Stimulated activated CD4-positive, alpha-beta T cell treated with anti-CD3 and anti-CD28 coated beads, Interleukin-15, amount 100 ng/mL, for 48 hours (primary cell): ENCODE data around the gene CAV2.

ENCODE experiments used
- DNase-seq, 2 donors: peaks; one replicate each; pipeline ENCODE4 v3.0.0-alpha.2; 2020; ENCODE audit warnings: low read depth in 2 of 2

Gene CAV2

DNA sequence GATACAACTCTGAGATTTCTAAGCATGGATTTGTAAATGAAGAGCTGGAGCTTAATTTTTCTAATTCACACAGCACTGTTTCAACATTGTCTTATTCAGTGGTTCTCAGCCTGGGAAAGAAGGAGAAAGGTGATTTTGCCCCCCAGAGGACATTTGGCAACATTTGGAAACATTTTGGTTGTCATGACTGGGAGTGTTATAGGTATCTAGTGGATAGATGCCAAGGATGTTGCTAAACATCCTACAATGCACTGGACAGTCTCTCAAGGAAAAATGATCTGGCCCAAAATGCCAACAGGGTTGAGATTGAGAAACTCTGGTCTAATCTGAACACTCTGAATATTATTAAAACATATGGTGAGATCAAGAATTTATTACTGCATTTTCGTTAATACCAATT lies 3.8 kb upstream of the CAV2 start:
- no peak for DNase-seq

DNA sequence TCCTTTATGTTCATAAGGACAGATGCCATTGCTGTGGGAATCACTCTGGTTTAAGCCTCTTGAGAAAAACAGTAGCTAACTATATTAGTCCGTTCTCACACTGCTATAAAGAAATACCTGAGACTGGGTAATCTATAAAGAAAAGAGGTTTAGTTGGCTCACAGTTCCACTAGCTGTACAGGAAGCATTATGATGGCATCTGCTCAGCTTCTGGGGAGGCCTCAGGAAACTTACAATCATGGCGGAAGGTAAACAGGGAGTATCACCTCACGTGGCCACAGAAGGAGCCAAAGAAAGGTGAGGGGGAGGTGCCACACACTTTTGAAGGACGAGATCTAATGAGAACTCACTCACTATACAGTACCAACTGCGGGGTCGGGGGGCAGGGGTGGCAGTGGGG lies 2.9 kb upstream of the CAV2 start:
- no peak for DNase-seq

DNA sequence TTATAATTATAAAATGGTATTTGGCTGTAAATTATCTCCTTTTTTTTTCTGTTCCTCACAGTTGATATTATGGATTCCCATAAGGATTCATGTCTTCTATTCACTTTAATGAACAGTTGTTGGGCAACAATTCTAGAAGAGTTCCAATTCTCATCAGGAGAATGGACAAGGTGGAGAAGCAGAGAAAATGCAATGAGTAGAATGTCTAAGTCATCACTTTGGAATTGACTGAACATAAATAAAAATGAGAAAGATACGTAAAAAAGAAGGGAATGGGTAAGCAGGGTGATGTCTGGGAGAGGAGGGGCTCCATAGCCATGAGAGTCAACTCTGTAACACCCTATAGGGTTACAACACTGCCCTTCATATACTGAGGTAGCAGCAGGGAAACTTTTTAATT lies 1.8 kb upstream of the CAV2 start:
- DNase-seq, result no peak

DNA sequence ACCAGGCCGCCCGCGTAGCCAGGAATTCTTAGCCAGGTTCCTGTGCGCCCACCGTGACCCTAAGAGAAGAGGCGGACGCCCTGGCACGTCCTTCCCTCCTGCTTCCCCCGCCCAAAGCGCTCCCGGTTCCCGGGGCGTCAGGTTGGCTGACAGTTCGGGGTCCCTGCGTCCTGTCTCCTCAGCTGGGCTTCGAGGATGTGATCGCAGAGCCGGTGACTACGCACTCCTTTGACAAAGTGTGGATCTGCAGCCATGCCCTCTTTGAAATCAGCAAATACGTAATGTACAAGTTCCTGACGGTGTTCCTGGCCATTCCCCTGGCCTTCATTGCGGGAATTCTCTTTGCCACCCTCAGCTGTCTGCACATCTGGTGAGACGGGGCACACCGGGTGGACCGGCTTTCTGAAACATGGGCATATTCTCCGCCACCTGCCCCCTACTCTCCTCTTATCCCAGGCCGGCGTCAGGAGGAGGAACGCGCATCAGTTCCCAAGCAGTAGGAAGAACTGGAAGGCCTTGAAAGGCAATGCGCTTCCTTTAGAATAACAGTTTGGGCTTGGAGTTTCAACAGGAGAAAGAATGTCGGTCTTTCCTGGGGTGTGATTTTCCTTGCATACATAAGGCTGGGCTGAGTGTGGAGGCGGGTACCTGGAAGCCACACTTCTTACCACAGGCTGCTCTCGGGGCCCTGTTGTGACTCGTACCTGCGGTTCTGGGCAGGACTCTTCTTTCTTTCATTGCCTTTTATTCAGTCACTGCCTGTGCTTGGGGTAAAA lies 728 bp downstream of the CAV2 start:
- peak; percentile 44 to 46 for DNase-seq

DNA sequence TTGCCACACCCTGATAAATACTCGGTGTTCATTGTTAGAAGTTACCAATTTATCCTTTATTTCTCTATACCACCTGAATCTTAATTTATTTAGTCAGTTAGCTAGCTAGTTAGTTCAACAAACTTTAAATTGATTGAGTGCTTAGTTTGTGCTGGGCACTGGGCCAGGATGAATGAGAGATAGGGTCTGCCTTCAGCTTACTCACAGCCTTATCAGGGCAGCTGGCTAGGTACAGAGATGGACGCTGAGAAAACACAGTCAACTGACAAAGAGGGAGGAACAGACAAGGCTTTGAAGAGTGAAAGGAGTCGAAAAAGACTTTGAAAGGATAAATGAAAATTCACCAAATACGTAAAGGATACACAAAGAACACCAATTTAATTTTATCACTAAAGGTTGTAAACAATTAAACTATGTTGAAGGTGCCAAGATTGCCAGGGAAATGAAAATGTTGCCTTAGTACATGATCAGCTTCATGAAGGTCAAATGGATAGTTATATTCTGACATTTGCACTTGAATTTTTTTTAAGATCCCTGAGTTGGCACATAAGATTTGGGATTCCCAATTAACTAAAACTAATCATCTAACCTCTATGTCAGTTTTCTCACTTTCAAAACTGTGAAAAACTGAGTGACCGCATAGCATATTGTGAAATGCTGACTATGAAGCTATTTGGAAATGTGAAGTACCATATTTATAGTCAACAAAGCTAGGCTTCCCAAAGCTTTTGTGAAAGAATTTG lies 2.1 kb downstream of the CAV2 start:
- DNase-seq, result no peak

DNA sequence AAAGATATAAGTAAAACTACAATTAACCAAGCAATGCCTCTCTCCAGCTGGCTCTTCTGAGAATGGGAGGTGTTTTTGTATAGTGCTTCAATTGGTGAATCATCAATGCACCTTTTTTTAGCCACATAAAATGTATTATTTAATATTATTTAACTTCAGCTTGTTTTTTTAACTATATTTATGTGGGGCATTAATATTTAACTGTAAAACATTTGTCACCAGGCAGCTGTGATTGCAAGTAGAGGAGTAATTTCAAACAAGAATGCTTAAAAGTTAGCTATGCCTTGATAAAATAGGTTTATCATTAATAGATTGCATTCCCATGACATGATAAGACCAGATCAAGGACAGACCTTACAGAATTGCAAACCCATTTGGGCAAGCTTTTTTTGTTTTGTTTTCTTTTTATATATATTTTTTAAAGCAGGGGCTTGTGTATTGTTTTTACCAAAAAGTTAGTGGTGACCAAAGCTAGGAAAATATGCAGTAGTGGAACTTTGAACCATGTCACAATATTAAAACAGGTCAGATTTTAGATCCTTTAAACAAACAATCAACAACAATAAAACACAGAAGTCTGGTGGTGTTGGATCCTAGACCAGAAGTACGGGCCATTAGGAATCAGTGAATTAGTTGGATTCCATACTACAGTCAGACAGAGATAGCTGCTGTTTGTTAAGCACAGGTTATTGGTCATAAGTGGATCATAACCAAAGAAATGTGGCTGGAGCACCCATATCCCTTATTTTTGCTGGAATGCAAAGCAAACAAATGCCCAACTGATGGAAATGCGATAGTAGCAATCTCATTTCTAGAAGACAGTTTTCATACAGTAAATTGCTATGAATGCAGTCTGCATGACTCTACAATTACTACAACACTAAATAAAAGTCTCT lies 2.9 kb downstream of the CAV2 start:
- no peak for DNase-seq

DNA sequence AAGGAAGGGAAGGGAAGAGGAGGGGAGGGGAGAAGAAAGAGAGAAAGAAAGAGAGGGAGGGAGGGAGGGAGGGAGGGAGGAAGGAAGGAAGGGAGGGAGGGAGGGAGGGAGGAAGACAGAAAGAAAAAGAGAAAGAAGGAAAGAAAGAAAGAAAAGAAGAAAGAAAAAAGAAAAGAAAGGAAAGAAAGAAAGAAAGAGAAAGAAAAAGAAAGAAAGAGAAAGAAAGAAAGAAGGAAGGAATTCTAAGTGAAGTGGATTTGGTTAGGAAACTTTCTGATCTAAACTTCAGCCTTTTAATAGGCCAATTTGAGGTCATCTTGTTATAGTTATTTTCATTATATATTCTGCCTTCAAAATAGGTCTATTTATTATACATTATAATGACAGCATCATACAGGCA lies 4.3 kb downstream of the CAV2 start:
- DNase-seq, result no peak

DNA sequence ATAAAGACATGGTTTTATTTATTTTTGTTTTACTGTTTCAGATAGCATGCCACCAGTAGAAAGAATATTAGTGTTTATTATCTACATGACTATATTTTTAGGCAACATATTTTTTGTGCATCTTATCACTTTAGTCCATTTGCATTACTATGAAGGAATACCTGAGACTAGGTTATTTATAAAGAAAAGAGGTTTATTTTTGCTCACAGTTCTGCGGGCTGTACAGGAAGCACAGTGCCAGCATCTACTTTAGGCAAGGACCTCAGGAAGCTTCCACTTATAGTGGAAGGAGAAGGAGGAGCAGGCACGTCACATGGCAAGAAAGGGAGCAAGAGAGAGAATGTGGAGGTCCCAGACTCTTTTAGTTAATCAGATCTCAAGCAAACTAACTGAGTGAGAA lies 5.7 kb downstream of the CAV2 start:
- DNase-seq, result no peak

DNA sequence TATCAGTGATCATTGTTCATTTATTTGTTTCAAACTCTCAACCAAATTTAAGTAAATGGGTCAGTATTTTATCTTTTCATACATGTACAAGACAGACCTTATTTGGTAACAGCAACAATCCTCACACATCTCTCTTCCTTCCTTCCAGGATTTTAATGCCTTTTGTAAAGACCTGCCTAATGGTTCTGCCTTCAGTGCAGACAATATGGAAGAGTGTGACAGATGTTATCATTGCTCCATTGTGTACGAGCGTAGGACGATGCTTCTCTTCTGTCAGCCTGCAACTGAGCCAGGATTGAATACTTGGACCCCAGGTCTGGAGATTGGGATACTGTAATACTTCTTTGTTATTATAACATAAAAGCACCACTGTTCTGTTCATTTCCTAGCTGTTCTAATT lies 6.3 kb downstream of the CAV2 start:
- no peak for DNase-seq

DNA sequence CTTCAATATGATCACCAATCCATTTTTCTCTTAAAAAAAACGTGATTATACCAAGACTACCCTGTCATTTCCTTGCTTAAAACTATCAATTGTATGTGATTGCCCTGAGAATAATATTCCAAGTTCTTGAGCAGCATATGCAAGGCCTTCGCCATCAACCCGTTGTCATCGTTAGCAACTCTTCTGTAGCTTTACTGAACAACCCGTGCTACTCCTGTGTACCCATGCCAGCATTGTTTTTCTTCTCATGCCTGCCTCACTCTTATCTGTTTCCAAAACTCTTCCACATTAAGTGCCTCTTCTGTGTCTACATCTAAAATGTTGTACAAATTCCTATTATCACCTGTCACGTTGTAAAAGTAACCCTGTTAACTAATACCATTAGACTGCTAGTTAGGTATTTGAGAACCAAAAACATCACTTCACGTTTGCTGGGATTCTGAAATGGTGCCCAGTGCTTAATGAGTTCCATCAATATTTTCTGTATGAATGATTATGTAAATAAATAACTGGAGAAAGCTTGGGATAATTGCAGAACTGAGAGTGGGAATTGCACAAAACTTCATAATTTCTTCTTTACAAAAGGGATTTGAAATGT lies 10.5 kb downstream of the CAV2 start:
- no peak for DNase-seq

DNA sequence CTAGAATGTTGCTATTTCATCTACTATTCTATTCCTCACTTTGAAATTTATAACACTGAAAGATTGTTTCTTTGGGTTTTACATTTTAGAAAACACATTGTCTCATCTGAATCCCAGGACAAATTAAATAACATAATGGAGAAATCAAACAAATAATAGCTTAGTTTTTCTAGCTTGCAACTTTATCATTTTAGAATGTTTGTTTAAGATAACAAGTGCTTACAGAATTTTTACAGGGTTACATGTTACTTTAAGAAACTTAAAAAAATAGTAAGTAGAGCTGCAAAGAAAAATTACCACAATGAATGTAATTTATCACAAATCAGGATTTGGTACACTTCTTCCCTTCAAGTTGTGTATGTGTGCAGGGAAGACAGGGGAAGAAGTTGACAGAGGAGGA lies 11.3 kb downstream of the CAV2 start:
- no peak for DNase-seq

DNA sequence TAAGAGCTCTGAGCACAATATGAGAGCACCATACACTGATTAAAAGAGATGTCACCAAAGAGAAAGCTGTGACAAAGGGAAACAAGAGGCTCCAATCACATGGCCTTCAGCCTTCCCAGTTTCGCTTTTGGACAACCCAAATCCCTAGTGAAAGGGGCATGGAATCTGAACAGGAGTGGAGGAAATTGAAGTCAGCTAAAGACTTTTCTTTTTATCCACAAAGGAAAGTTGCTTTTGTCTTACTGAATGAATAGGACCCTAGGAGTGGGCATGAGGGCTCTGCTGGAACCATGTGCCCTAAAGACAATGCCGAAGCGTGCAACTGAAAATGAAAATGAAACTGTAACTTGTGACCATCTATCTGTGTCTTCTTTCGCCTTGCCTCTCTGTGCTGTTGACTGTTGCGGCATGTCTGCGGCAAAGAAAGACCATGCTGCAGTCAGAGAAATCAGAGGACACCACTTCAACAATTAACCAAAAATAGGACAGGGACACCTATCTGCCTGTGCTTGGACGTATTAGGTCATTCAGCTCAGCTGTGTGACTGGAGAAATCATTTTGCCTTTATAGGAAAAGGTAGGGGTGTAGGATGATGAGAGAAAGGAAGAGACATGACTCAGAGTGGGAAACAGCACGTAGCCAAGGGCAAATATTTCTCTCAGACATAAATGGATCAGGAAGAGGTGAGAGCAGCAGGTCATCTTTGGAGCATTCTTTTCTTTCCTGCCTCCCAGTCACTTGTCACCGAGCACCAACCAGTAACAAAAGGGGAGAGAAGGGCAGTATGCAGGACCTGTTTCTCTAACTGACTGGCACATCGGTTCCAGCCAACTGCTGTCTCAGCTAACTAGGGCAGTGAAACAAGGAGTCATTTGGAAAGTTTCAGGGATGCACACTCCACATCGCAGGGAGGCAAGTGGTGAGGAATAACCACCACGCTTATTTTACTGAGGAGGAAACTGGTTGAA lies 12.3 kb downstream of the CAV2 start:
- DNase-seq, result no peak

DNA sequence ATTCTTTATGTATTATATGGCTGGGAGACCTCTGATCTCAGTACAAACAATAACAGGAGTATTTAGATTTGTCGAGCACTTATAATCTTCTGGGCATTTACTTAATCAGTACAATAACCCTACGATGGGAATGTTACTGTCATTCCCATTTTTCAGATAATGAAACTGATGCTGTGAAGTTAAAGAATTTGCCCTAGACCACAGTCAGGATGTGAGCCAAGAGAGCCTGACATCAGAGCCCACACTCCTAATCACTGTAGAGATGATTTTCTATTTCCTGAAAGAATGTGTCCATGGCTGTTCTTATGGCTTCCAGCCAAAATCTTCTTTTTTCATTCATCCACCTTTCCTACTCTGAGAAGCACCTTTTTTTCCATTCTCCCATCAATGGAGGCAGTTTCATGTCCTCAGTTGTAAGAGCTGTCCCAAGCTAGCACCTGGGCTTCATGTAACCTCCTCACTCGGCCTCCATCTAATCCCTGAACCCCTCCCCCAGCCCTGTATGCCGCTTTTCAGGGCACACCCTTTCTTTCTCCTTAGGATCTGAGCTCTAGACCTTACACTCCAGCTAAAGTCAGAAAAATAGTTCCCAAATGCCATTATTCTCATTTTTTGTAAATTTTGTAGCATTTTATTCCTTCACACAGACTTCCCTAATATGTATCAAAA lies 13.1 kb downstream of the CAV2 start:
- no peak for DNase-seq

DNA sequence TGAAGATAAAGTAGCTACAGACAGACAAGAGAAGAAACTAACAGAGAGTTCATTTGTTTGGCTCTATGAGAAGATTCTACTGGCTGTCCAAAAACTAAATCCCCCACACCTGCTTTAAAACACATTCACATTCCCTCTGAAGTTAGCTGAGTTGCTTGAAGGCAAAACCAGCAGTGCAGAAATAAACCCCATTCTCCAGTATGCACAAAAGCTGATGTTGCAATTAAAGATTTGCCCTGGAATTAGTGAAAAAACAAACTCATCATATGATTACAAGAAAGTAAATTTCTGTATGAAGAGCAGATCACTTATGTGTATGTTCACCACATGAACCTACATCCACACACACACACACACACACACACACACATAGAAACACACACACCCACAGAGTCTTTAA lies 16.0 kb downstream of the CAV2 start:
- DNase-seq, result no peak

DNA sequence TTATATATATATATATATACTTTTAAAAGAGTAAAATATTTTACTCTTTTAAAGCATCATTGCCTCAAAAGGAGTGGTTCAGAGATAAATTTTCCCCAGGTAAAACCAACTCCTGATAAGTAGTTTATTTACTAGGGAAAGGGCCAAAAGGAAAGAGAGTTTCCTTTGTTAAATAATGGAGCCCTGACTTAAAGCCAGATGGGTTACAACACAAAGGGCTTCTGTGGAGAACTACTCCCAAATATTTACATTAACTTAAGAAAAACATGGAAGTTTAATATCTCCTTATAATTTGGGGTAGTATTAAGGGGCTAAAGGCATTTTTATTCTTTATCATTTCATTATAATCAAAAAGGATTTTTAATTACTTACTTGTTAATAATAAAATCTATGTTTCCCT lies 16.8 kb downstream of the CAV2 start:
- no peak for DNase-seq

DNA sequence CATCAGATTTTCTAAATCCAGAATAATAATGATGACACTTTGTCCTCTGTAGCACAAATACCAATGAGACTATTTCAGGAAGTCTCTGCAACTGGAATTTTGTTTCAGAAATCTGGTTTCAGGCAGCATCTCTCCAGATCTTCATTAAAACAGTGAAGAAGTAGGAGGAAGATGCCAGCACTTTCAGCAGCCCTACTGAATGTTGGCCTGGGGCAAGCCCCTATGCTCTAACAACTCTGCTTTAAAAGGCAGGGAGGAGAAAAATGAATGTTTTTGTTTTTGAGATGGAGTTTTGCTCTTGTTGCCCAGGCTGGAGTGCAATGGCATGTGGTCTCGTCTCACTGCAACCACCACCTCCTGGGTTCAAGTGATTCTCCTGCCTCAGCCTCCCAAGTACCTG lies 18.1 kb downstream of the CAV2 start:
- DNase-seq, result no peak

DNA sequence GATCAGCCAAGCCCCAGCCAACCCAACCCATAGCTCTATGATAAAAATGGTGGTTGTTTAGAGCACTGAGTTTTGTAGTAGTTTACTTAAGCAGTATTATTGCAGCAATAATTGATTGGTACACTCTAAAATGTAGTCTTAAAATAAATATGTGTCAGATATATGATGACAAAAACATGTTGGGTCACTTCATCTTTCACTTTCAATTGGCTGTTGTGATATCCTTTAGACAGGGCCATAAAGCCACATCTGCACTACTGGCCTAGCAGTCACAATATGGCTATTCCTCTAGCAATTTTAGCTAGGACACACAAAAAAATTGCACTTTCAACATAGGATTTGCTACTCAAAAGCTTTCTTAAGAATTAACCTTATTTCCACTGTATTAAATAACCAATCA lies 19.4 kb downstream of the CAV2 start:
- DNase-seq, result no peak

DNA sequence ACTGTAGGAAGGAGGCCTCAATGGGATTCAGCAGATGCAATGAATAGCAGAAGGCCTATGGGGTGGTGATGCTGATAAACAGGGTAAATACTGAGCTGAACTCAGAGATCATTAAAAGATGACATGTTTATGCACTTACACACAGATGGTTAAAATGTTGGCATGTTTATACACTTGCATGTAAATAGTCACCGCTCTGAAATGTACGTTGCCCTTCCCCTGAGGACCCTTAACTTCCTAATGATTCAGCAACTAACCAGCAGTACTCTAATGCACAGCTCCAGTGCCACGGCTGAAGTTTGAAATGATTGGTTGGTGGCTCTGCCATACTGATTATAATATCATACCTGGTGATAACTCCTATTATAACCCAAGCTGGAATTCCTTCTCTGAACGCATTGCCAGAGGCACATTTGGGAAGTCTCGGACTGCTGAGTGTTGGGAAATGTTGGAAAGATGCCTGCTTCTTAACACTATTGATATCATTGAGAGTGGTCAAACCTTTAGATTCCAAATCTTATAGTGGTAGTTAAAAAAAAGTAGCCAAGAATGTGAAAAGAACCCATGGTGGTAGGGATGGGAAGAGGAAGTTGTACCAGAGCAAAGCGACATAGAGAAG lies 21.6 kb downstream of the CAV2 start:
- no peak for DNase-seq

DNA sequence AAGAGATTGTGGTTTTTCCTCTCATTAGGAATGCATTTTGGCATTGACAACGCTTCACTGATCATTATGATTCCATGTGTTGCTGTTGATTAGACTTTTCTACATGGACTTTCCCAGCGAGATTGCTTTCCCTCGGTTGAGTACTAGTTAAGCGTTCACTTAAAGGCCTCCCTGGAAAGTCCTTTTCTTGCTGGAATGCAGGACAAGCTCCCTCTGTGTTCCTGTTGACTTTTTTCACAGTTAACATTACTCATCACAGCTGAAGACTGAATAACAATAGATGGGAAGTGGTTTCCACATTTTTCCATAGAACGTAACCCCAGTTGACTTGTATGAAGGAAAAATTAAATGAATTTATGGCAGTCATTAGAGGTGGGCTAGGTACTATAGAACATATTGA lies 22.7 kb downstream of the CAV2 start:
- no peak for DNase-seq

DNA sequence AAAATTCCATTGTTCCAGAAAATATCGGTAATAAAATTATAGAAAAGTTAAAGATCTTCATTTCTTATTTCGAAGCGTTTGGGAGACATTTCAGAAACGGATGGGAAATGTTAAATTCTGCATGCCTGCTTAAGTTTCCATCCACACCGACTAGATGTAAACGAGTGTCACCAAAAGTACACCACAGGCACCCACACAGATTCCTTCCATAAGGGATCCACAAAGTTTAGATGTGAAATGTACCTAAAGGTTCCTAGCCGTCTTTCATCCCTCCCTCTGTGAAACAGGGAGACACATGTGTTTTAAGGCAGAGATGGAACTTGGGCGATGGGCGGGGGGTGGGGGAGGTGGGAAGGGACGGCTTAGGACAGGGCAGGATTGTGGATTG lies 24.7 kb downstream of the CAV2 start:
- no peak for DNase-seq
